Activated CD8-positive, alpha-beta T cell treated with anti-CD3 and anti-CD28 coated beads, Interleukin-2, amount 10 ng/mL, durations not matched to agents 7 days and 5 days (primary cell): Measurements from ENCODE around the gene CAPZA1. TPM values are rescaled to one million over a fixed set of nuclear protein-coding genes. Genes with fewer than 3 reads are reported as not detected.

Source experiments
- ATAC-seq: fragments of 150-1000 bp; cut with Tn5 transposase; one replicate; pipeline ENCODE4 v1.10.0; 2021; ENCODE audit warnings: moderate library complexity
- CTCF ChIA-PET: fragments of 350-600 bp; sonication (Branson Sonifier 250); formaldehyde crosslinking; loops from one replicate; lab custom pipeline; 2021; ENCODE audit warnings: antibody characterized with exemption; lab: Charles Lee
- POLR2A ChIA-PET: fragments of 350-600 bp; sonication (Branson Sonifier 250); formaldehyde crosslinking; loops from one replicate; lab custom pipeline; 2021; ENCODE audit warnings: antibody characterized with exemption; lab: Charles Lee
- DNase-seq: peaks from one replicate; pipeline ENCODE4 v3.0.0-alpha.2; 2020
- H3K27ac Mint-ChIP-seq: one replicate; pipeline ENCODE4 v1.8.0; 2021; ENCODE audit warnings: mild to moderate bottlenecking, mixed read lengths
- H3K27me3 Mint-ChIP-seq: one replicate; pipeline ENCODE4 v1.8.0; 2021; ENCODE audit warnings: low read depth, mixed read lengths
- H3K36me3 Mint-ChIP-seq: one replicate; pipeline ENCODE4 v1.8.0; 2021; ENCODE audit warnings: low read depth, mixed read lengths
- H3K4me1 Mint-ChIP-seq: one replicate; pipeline ENCODE4 v1.8.0; 2021; ENCODE audit warnings: low read depth, mixed read lengths
- H3K4me3 Mint-ChIP-seq: one replicate; pipeline ENCODE4 v1.8.0; 2021; ENCODE audit warnings: mild to moderate bottlenecking, mixed read lengths
- H3K9me3 Mint-ChIP-seq: one replicate; pipeline ENCODE4 v1.8.0; 2022; ENCODE audit warnings: mixed read lengths; ENCODE audit not compliant: insufficient read depth
- total RNA-seq, 2 experiments: library from RNA; stranded (reverse); gene quantifications; one replicate each; pipeline ENCODE4 v1.2.3, GENCODE V29; 2021

Gene CAPZA1
- total RNA-seq, 2 experiments from 2014 or later = 279 to 280 TPM

GRCh38 chr1:112710586-112710985 lies 91.0 kb downstream of the CAPZA1 start:
- ChIA-PET CTCF (interaction anchor here (0.9 to 5.5 kb wide), 4 partner anchors 93 to 320 kb away, joined by 3 to 49 read pairs (median 6); no protein-coding TSS in a partner anchor), POLR2A (no interaction called here)
- H3K27me3 Mint-ChIP-seq = peaks cover 47% of the 10 kb centered on the region
- H3K4me1 Mint-ChIP-seq = peaks cover 23% of the 10 kb centered on the region
- DNase-seq (no peak), ATAC-seq (no peak)
- no peaks in the 10 kb centered on the region for H3K36me3 Mint-ChIP-seq
- no peak overlapping the region for H3K4me3 Mint-ChIP-seq
- H3K27ac Mint-ChIP-seq = no peak overlapping the region
- H3K9me3 Mint-ChIP-seq = no peaks in the 10 kb centered on the region

- ATAC-seq (no peak), DNase-seq (no peak)
- Mint-ChIP-seq H3K4me3 (no peak overlapping the region), H3K9me3 (no peaks in the 10 kb centered on the region), H3K27ac (no peak overlapping the region), H3K36me3 (no peaks in the 10 kb centered on the region), H3K4me1 (peaks cover 24% of the 10 kb centered on the region), H3K27me3 (peaks cover 47% of the 10 kb centered on the region)
- ChIA-PET CTCF (interaction anchor here (1.6 to 5.5 kb wide), 3 partner anchors 93 to 320 kb away, joined by 5 to 49 read pairs (median 8); no protein-coding TSS in a partner anchor), POLR2A (no interaction called here)
Measured at GRCh38 chr1:112711041-112711440, 91.4 kb downstream of the CAPZA1 start.

- H3K9me3 Mint-ChIP-seq = no peaks in the 10 kb centered on the region
- no peak for ATAC-seq
- CTCF ChIA-PET = interaction anchor here (1.6 to 5.5 kb wide), 3 partner anchors 92 to 321 kb away, joined by 5 to 49 read pairs (median 8); no protein-coding TSS in a partner anchor
- H3K27ac Mint-ChIP-seq = no peak overlapping the region
- H3K36me3 Mint-ChIP-seq = no peaks in the 10 kb centered on the region
- H3K27me3 Mint-ChIP-seq = peaks cover 47% of the 10 kb centered on the region
- no peak for DNase-seq
- peaks cover 24% of the 10 kb centered on the region for H3K4me1 Mint-ChIP-seq
- POLR2A ChIA-PET = no interaction called here
- no peak overlapping the region for H3K4me3 Mint-ChIP-seq
Measured at GRCh38 chr1:112711670-112712069, 92.0 kb downstream of the CAPZA1 start.

DNA sequence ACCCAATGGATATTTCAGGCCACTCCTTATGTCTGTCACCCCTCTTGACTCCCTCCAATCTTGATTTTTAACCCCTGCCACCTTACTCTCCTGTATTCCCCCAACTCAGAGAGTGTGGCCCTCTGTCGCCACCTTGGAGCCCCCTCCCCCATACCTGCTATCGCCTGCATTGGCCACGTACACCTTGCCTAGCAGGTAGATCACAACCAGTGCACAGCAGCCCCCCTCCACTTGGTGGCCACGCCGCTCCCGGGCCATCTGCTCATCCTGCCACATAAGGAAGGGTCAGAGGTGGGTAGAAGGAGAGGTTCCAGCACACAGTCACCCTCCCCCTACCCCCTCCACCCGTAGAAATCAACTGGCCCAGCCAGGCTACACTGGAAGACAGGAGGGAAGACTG lies 92.6 kb downstream of the CAPZA1 start:
- no peak for ATAC-seq
- H3K27me3 Mint-ChIP-seq = peaks cover 47% of the 10 kb centered on the region
- no peaks in the 10 kb centered on the region for H3K9me3 Mint-ChIP-seq
- H3K27ac Mint-ChIP-seq = no peak overlapping the region
- H3K4me1 Mint-ChIP-seq = peaks cover 24% of the 10 kb centered on the region
- DNase-seq = no peak
- H3K4me3 Mint-ChIP-seq = no peak overlapping the region
- H3K36me3 Mint-ChIP-seq = no peaks in the 10 kb centered on the region
- CTCF ChIA-PET = interaction anchor here (2.2 kb wide), 1 partner anchor 210 kb away, joined by 8 read pairs; no protein-coding TSS in a partner anchor
- POLR2A ChIA-PET = no interaction called here

DNA sequence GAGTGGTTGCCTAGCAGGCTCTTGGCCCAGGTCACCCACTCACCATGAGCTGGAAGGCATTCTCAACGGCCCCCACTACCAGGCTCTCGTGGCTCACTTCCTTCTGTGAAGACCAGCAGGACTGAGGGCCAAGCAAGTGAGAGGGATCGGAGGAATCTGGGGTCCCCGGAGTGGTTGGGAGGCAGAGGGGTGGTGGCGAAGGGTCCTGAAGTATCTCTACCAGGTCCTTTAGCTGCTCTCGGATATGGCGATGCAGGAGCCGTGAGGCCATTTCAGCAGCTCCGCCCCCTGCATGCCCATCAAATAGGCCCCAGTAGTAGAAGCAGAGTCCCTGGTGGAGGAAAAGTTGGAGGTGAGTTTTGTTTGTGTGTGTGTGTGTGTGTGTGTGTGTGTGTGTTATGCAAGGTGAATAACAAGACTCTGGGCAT lies 93.1 kb downstream of the CAPZA1 start:
- ChIA-PET POLR2A (no interaction called here), CTCF (interaction anchor here (1.4 kb wide), 1 partner anchor 9 kb away, joined by 3 read pairs; no protein-coding TSS in a partner anchor)
- Mint-ChIP-seq H3K4me3 (no peak overlapping the region), H3K9me3 (no peaks in the 10 kb centered on the region), H3K4me1 (peaks cover 26% of the 10 kb centered on the region), H3K27ac (no peak overlapping the region), H3K27me3 (peaks cover 43% of the 10 kb centered on the region), H3K36me3 (no peaks in the 10 kb centered on the region)
- no peak for ATAC-seq
- no peak for DNase-seq

- ChIA-PET POLR2A (interaction anchor here (0.7 to 2.7 kb wide), 2 partner anchors 93 to 96 kb away, joined by 3 to 10 read pairs; no protein-coding TSS in a partner anchor), CTCF (interaction anchor here (1.4 to 9.8 kb wide), 6 partner anchors 8 to 323 kb away, joined by 3 to 173 read pairs (median 22); partner anchors contain the start of gene MOV10)
- Mint-ChIP-seq H3K27ac (no peak overlapping the region), H3K27me3 (peaks cover 36% of the 10 kb centered on the region), H3K9me3 (no peaks in the 10 kb centered on the region), H3K4me1 (peaks cover 28% of the 10 kb centered on the region), H3K36me3 (no peaks in the 10 kb centered on the region), H3K4me3 (peak overlapping the region; percentile 60)
- ATAC-seq = no peak
- no peak for DNase-seq
Measured at GRCh38 chr1:112713466-112714312, 94.1 kb downstream of the CAPZA1 start.

DNA sequence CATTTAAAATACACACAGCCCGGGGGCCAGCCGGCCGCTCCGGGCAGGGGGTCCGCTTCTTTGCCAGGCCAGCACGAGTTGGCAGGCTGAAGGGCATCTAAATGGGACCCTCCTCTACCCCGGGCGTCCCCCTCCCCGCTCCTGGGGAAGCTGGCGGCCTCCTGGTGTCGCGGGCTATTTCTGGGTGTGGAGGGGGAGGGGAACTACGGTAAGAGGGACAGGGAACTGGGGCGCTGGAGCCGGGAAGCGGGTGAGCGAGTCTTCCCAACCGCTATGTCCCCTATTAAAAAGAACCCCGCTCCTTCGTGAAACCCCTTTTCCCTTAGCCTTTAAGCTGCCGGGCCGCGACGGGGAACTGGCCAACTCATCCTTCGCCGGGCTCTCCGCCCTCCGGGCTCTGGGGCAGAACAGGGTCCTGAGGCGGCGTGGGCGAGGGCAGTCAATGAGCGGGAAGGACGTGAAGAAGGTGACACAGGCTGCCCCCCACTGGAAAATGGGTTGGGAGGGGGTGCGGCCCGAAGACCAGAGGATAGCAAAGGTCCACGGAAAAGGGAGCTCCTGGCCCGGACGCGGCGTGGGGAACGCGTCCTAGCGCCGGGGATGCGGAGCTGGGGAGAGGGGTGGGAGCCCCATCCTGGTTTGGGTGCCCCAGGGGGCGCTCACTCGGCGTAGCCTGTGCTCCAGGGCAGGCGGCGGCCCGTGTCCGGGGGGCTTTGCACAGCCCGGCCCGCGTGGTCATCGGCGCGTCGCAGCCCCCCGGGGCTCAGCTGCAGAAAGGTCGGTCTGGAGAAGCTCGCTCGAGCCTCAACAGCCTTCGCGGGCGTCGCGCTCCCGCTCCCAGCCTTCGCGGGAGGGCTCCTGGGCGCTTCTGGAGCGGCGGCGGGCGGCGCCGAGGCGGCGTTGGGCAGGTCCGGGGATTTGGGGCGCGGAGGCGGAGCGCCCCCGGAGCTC lies 95.0 kb downstream of the CAPZA1 start:
- Mint-ChIP-seq H3K27me3 (peaks cover 35% of the 10 kb centered on the region), H3K36me3 (no peaks in the 10 kb centered on the region), H3K9me3 (no peaks in the 10 kb centered on the region), H3K4me1 (peaks cover 28% of the 10 kb centered on the region), H3K27ac (no peak overlapping the region), H3K4me3 (peak overlapping the region; percentile 60)
- CTCF ChIA-PET = interaction anchor here (0.8 to 9.8 kb wide), 21 partner anchors 12 to 962 kb away, joined by 3 to 173 read pairs (median 5); partner anchors contain the start of genes LRIG2 and MOV10
- DNase-seq (no peak), ATAC-seq (peak; percentile 2)
- POLR2A ChIA-PET = interaction anchor here (0.7 to 2.7 kb wide), 6 partner anchors 10 to 242 kb away, joined by 3 to 10 read pairs (median 5); partner anchors contain the start of genes MOV10 and SLC16A1

DNA sequence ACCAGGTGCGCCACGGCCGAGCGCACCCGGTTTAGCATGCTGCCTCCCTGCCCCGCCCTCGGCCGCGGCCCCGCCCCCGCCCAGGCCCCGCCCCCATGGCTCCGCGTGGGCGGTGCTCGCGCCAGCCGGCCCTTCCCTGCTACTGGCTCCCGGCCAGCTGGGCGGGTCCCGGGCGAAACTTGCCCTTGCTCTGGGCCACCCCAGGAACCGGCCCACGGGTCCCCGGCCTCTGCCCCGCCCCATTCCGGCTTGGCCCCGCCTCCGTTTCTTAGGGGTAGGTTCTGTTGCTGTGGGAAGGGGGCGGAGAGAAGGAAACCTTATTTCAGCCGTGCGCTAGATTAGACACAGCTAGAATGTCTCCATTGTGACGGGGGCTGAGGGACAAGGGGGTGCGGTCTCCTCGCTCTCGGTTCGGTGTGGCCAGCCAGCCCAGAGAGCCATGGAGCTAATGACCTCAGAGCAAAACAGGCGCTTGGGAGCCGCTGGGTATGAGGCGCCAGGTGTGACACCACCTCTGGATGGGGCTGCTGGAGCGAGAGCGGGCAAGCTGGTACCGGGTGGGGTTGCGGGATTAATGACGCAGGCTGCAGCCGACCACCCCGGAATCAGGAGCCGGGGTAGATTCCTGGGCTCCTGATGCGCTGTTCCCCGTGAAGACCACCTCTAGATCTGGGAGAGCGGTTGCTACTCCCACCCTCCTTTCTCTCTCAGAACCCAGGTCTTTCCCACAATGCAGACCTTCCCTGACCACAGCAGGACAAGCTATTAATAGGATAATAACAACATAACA lies 95.8 kb downstream of the CAPZA1 start, which contains the start of gene PPM1J:
Gene PPM1J, minus strand, starts transcription at position 69 of the 790 bp plus-strand sequence. Its CDS starts 31 bp downstream, at position 38.
- H3K4me3 Mint-ChIP-seq = peak within 1 kb of the TSS; percentile 81

GRCh38 chr1:112716133-112716720 lies 96.6 kb downstream of the CAPZA1 start:
- Mint-ChIP-seq H3K36me3 (no peaks in the 10 kb centered on the region), H3K27me3 (peaks cover 35% of the 10 kb centered on the region), H3K4me3 (peak overlapping the region; percentile 81), H3K27ac (no peak overlapping the region), H3K9me3 (no peaks in the 10 kb centered on the region), H3K4me1 (peaks cover 28% of the 10 kb centered on the region)
- POLR2A ChIA-PET = interaction anchor here (1.1 to 2.7 kb wide), 5 partner anchors 12 to 356 kb away, joined by 3 to 10 read pairs (median 8); partner anchors contain the start of genes LRIG2, MOV10 and SLC16A1
- CTCF ChIA-PET = interaction anchor here (0.5 to 9.8 kb wide), 32 partner anchors 8 to 954 kb away, joined by 3 to 173 read pairs (median 5); partner anchors contain the start of genes LRIG2 and MOV10
- ATAC-seq = peak; percentile 24
- peak; percentile 83 for DNase-seq

More for the DNA sequence above, 95.8 kb downstream of the CAPZA1 start, which contains the start of gene PPM1J:
- Mint-ChIP-seq H3K4me1 (peaks cover 28% of the 10 kb centered on the region), H3K36me3 (no peaks in the 10 kb centered on the region), H3K27me3 (peaks cover 38% of the 10 kb centered on the region), H3K9me3 (no peaks in the 10 kb centered on the region), H3K27ac (peak within 1 kb of the TSS; percentile 64)
- CTCF ChIA-PET = interaction anchor here (0.5 to 9.8 kb wide), 35 partner anchors 7 to 961 kb away, joined by 3 to 173 read pairs (median 4); partner anchors contain the start of genes LRIG2 and MOV10
- POLR2A ChIA-PET = interaction anchor here (0.9 to 2.7 kb wide), 7 partner anchors 11 to 357 kb away, joined by 3 to 10 read pairs (median 5); partner anchors contain the start of genes LRIG2, MOV10 and SLC16A1
- DNase-seq (peak; percentile 98), ATAC-seq (peak; percentile 93)
